BLaER1 treated with 17β-estradiol and CSF1 and Interleukin-3, amounts not matched to agents 10 nM and 100 nM (cell line): ENCODE measurements around the gene ATP13A5.

Source experiments
- H3K27ac ChIP-seq, 11 experiments: shearing (Covaris generic); formaldehyde crosslinking; 2 replicates each; pipeline ENCODE4 v1.8.1; 2022
- H3K27me3 ChIP-seq, 11 experiments: shearing (Covaris generic); formaldehyde crosslinking; 2 replicates each; pipeline ENCODE4 v1.8.1; 2022
- H3K36me3 ChIP-seq, 11 experiments: shearing (Covaris generic); formaldehyde crosslinking; 2 replicates each; pipeline ENCODE4 v1.8.1; 2022
- H3K4me1 ChIP-seq, 10 experiments: shearing (Covaris generic); formaldehyde crosslinking; 2 replicates each; pipeline ENCODE4 v1.8.1; 2022
- H3K4me2 ChIP-seq, 11 experiments: shearing (Covaris generic); formaldehyde crosslinking; 2 replicates each; pipeline ENCODE4 v1.8.1; 2022
- H3K4me3 ChIP-seq, 10 experiments: shearing (Covaris generic); formaldehyde crosslinking; 2 replicates each; pipeline ENCODE4 v1.8.1; 2022
- H3K9ac ChIP-seq, 11 experiments: shearing (Covaris generic); formaldehyde crosslinking; 2 replicates each; pipeline ENCODE4 v1.8.1; 2022
- H3K9me3 ChIP-seq, 11 experiments: shearing (Covaris generic); formaldehyde crosslinking; replicated peaks in 1 of 11; 2 replicates each; pipeline ENCODE4 v1.8.1; 2022
- H4K20me1 ChIP-seq, 11 experiments: shearing (Covaris generic); formaldehyde crosslinking; 2 replicates each; pipeline ENCODE4 v1.8.1; 2022
- Cebpa-rat ChIP-seq, 11 experiments: shearing (Covaris generic); IDR thresholded peaks; 2 replicates each; pipeline ENCODE4 v1.8.1; 2022

The ATP13A5 gene

DNA sequence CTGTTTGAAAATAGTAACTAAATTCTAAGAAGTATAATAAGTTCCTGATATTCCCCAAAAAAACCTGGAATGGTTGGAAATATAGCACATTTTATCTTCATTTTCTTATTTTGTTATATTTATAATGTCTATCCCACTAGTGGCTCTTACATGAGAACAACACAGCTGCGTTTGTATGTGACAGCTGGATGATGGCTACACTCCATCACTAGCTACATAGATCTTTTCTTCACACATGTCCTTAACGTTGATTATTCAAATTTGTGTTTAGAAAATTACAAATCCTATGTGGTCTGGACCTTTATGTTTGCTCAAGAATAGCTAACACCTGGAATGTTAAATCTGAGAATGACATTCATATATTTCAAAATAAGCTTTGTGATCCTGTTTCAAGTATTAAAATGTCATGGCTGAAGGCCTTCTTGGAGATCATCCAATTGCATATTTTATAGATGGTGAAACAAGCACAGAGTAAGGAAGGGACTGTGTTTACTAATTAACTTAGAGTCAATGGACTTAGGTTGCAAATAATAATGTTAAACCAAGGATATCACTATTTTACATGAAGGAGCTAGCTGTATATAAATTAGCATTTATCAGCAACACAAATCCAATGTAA, 60.8 kb downstream of the ATP13A5 start:
- Histone ChIP-seq H3K9me3 (no peaks in the 10 kb centered on the region), H3K9ac (no peak overlapping the region), H4K20me1 (no peaks in the 10 kb centered on the region), H3K36me3 (no peaks in the 10 kb centered on the region), H3K4me3 (no peak overlapping the region), H3K4me2 (no peak overlapping the region), H3K4me1 (no peaks in the 10 kb centered on the region), H3K27me3 (no peaks in the 10 kb centered on the region), H3K27ac (no peak overlapping the region)
- TF ChIP-seq Cebpa-rat (IDR thresholded peaks at IDR 0.05), result no peak

- no peaks in the 10 kb centered on the region for H3K9me3 ChIP-seq
- H3K27ac ChIP-seq, result no peak overlapping the region
- no peak for TF ChIP-seq Cebpa-rat (IDR thresholded peaks at IDR 0.05)
- no peak overlapping the region for H3K4me3 ChIP-seq
- no peak overlapping the region for H3K4me2 ChIP-seq
- no peaks in the 10 kb centered on the region for H3K36me3 ChIP-seq
- no peak overlapping the region for H3K9ac ChIP-seq
- H3K4me1 ChIP-seq, result no peaks in the 10 kb centered on the region
- no peaks in the 10 kb centered on the region for H4K20me1 ChIP-seq
- no peaks in the 10 kb centered on the region for H3K27me3 ChIP-seq
Measured at GRCh38 chr3:193314161-193314560, 64.4 kb downstream of the ATP13A5 start.

- H3K9me3 ChIP-seq, result no peaks in the 10 kb centered on the region
- no peak for TF ChIP-seq Cebpa-rat (IDR thresholded peaks at IDR 0.05)
- no peak overlapping the region for H3K4me3 ChIP-seq
- no peaks in the 10 kb centered on the region for H4K20me1 ChIP-seq
- no peaks in the 10 kb centered on the region for H3K4me1 ChIP-seq
- H3K27me3 ChIP-seq, result no peaks in the 10 kb centered on the region
- H3K9ac ChIP-seq, result no peak overlapping the region
- no peak overlapping the region for H3K27ac ChIP-seq
- H3K36me3 ChIP-seq, result no peaks in the 10 kb centered on the region
- H3K4me2 ChIP-seq, result no peak overlapping the region
Measured at GRCh38 chr3:193313061-193313958, 65.2 kb downstream of the ATP13A5 start.

DNA sequence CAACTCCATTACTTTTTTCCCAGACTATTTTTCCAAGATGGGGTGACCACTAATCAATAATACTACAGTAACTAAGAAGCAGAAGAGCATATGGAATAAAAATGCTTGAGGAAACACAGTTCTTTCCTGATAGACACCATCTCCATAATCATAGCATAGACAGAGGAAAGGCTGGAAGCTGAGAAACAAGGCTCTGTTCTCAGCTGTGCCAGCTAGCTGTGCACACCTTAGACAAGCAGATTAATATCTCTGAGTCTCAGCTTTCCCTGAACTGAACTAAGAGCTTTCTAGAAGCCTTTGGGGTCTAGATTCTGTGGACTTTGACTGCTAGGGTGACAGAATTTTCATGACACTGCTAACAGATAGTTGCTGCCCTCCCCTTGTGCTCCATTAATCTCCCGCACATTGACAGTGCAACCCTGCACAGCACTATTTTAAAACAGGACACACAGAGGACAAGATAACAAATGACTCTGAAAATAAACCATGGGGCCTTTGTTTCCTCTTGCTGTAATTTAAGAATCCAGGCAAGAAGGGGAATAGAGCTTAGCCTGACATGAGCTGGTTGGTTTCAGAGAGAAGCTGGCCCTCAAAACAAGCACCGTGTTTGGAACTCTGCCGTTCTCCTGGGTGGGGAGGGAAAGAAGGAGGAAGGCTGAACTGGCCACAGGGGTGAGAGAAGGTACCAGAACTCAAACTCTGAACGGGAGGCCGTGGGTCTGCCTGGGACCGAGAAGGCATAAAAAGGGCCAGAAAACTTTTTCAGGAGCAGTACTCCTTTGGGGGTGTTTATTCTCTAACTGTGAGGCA, 67.4 kb downstream of the ATP13A5 start:
- Histone ChIP-seq H3K4me3 (no peak overlapping the region), H3K4me1 (no peaks in the 10 kb centered on the region), H3K9me3 (no peaks in the 10 kb centered on the region), H4K20me1 (no peaks in the 10 kb centered on the region), H3K27me3 (no peaks in the 10 kb centered on the region), H3K36me3 (no peaks in the 10 kb centered on the region), H3K9ac (no peak overlapping the region), H3K27ac (no peak overlapping the region), H3K4me2 (peak overlapping the region in 1 of 11 experiments; percentile 28; a peak in 1 of 22 replicates)
- TF ChIP-seq Cebpa-rat (IDR thresholded peaks at IDR 0.05), result no peak

- H3K4me1 ChIP-seq, result no peaks in the 10 kb centered on the region
- no peaks in the 10 kb centered on the region for H3K36me3 ChIP-seq
- H3K27me3 ChIP-seq, result no peaks in the 10 kb centered on the region
- no peaks in the 10 kb centered on the region for H4K20me1 ChIP-seq
- no peak overlapping the region for H3K9ac ChIP-seq
- no peak overlapping the region for H3K27ac ChIP-seq
- H3K4me2 ChIP-seq, result no peak overlapping the region
- H3K4me3 ChIP-seq, result no peak overlapping the region
- no peak for TF ChIP-seq Cebpa-rat (IDR thresholded peaks at IDR 0.05)
- H3K9me3 ChIP-seq, result no peaks in the 10 kb centered on the region
Measured at GRCh38 chr3:193305356-193305755, 73.2 kb downstream of the ATP13A5 start.

DNA sequence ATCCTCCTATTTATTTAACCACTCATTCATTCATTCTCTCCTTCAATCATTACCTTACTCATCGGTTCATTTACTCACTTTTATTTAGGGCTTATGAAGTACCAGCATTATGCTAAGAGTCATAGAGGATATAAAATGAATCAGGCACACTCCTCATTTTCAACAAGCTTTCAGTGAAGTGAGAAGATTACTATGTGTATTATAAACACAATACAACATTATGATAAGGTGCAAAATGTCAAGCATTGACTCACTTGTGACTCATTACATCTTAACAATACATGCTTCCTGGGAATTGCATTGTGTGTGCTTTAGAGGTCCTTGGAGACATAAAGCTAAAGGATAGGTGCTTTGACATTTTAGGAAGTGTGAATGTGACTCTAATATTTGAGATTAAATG, 77.1 kb downstream of the ATP13A5 start:
- Histone ChIP-seq H3K36me3 (no peaks in the 10 kb centered on the region), H3K4me2 (no peak overlapping the region), H3K4me3 (no peak overlapping the region), H3K27ac (no peak overlapping the region), H3K9ac (no peak overlapping the region), H3K4me1 (no peaks in the 10 kb centered on the region), H3K27me3 (no peaks in the 10 kb centered on the region), H4K20me1 (no peaks in the 10 kb centered on the region), H3K9me3 (peaks cover 0 to 1% (median 0%) of the 10 kb centered on the region in 11 experiments; a peak in 1 of 22 replicates)
- TF ChIP-seq Cebpa-rat (IDR thresholded peaks at IDR 0.05), result no peak

- H3K4me2 ChIP-seq, result no peak overlapping the region
- TF ChIP-seq Cebpa-rat (IDR thresholded peaks at IDR 0.05), result no peak
Measured at GRCh38 chr3:193297421-193297820, 81.1 kb downstream of the ATP13A5 start.

GRCh38 chr3:193295985-193296384, 82.6 kb downstream of the ATP13A5 start:
- Histone ChIP-seq H3K4me2 (no peak overlapping the region), H3K9me3 (peaks cover 10 to 23% (median 17%) of the 10 kb centered on the region in 11 experiments), H3K4me1 (no peaks in the 10 kb centered on the region), H3K4me3 (no peak overlapping the region), H3K27ac (no peak overlapping the region), H3K27me3 (no peaks in the 10 kb centered on the region), H3K36me3 (no peaks in the 10 kb centered on the region), H4K20me1 (no peaks in the 10 kb centered on the region), H3K9ac (no peak overlapping the region)
- TF ChIP-seq Cebpa-rat (IDR thresholded peaks at IDR 0.05), result no peak

More at GRCh38 chr3:193297421-193297820, 81.1 kb downstream of the ATP13A5 start:
- Histone ChIP-seq H4K20me1 (no peaks in the 10 kb centered on the region), H3K4me1 (no peaks in the 10 kb centered on the region), H3K9ac (no peak overlapping the region), H3K9me3 (peaks cover 0 to 9% (median 3%) of the 10 kb centered on the region in 11 experiments; a peak in 11 of 22 replicates), H3K27ac (no peak overlapping the region), H3K36me3 (no peaks in the 10 kb centered on the region), H3K27me3 (no peaks in the 10 kb centered on the region), H3K4me3 (no peak overlapping the region)

DNA sequence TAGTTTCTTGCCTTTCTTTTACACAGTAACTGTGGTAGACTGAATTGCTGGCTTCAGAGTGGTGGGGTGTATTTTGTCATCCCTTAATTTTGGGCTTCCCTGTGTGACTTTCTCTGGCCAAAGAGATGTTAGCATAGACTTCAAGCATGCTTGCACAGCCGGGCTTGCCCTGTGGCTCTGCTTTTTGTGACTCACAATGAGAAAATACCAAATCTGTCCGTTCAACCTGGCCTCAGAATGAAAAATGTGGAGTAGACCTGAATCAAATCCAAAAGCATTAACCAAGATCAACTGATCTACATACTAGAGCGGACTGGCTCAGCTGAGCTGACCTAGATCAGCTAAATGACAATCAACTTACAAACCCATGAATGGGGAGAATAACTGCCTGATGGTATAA, 86.2 kb downstream of the ATP13A5 start:
- H3K36me3 ChIP-seq, result no peaks in the 10 kb centered on the region
- no peak overlapping the region for H3K4me2 ChIP-seq
- H3K27me3 ChIP-seq, result no peaks in the 10 kb centered on the region
- no peaks in the 10 kb centered on the region for H3K4me1 ChIP-seq
- no peak overlapping the region for H3K27ac ChIP-seq
- H4K20me1 ChIP-seq, result no peaks in the 10 kb centered on the region
- no peak for TF ChIP-seq Cebpa-rat (IDR thresholded peaks at IDR 0.05)
- no peak overlapping the region for H3K4me3 ChIP-seq
- peaks cover 11 to 26% (median 19%) of the 10 kb centered on the region in 11 experiments for H3K9me3 ChIP-seq
- no peak overlapping the region for H3K9ac ChIP-seq
